HCT116 (cell line): ENCODE data around the gene FGF1. TPM values are rescaled to one million over a fixed set of nuclear protein-coding genes. Genes with fewer than 3 reads are reported as not detected.

Experiments
- ATAC-seq: fragments of 200-7000 bp; cut with Tn5 transposase; 2 replicates; pipeline ENCODE4 v1.9.1; 2020; ENCODE audit warnings: mild to moderate bottlenecking, moderate library complexity
- BruUV-seq: library from RNA; stranded (reverse); fragments of 400-500 nt; replicated peaks from 2 replicates; lab custom pipeline; 2021; lab: Mats Ljungman, UMichigan
- CTCF ChIA-PET: fragments of 300-600 bp; sonication (Branson Sonifier 250); formaldehyde crosslinking; loops from one replicate; lab custom pipeline; 2021; ENCODE audit warnings: antibody characterized with exemption; lab: Charles Lee
- POLR2A ChIA-PET: fragments of 300-600, 350-600 bp; sonication (Branson Sonifier 250); formaldehyde crosslinking; loops from one replicate; lab custom pipeline; 2021; ENCODE audit warnings: antibody characterized with exemption; lab: Charles Lee
- RAD21 ChIA-PET, 2 experiments: fragments of 300-600 bp; sonication (Branson Sonifier 250); formaldehyde crosslinking; loops; one replicate each; lab custom pipeline; 2023; ENCODE audit warnings: low total read pairs in 2 of 2; ENCODE audit not compliant: uncharacterized antibody in 2 of 2, unreplicated experiment in 2 of 2, low non-redundant PET in 1 of 2; lab: Charles Lee
- DNase-seq: peaks from one replicate; pipeline ENCODE4 v3.0.0-alpha.2; 2010; ENCODE audit warnings: low read depth, low spot score
- H2AFZ ChIP-seq: fragments of 200-600 bp; shearing (Covaris generic), sonication (generic); 2 replicates; pipeline ENCODE4 v1.6.1; 2017; ENCODE audit warnings: low read depth, mixed run types, mixed read lengths, antibody characterized with exemption, low read length; ENCODE audit not compliant: poor library complexity, severe bottlenecking
- H3K27ac ChIP-seq: 2 replicates; pipeline ENCODE4 v1.5.1; 2012; ENCODE audit warnings: low read depth, low read length
- H3K27me3 ChIP-seq: fragments of 200-600 bp; sonication (generic); 2 replicates; pipeline ENCODE4 v1.6.1; 2016; ENCODE audit warnings: mixed run types, low read length, mixed read lengths; ENCODE audit not compliant: insufficient read depth
- H3K36me3 ChIP-seq, 2 experiments: fragments of 200-500 bp in 1 of 2; fragments of 200-600 bp in 1 of 2; sonication (Bioruptor generic) in 1 of 2; sonication (generic) in 1 of 2; 2 replicates each; pipeline versions ENCODE4 v1.5.1 to v1.6.1; 2014 to 2016; ENCODE audit warnings: low read length in 2 of 2, inconsistent platforms in 1 of 2, mixed read lengths in 1 of 2, mixed run types in 1 of 2; ENCODE audit not compliant: insufficient read depth in 2 of 2, control insufficient read depth in 1 of 2
- H3K4me1 ChIP-seq, 2 experiments: fragments of 200-600 bp in 1 of 2; sonication (generic) in 1 of 2; 2 replicates each; pipeline versions ENCODE4 v1.5.1 to v1.6.1; 2012 to 2017; ENCODE audit warnings: low read length in 2 of 2, inconsistent platforms in 1 of 2, mild to moderate bottlenecking in 1 of 2, mixed read lengths in 1 of 2, mixed run types in 1 of 2, moderate library complexity in 1 of 2; ENCODE audit not compliant: insufficient read depth in 2 of 2, control insufficient read depth in 1 of 2
- H3K4me2 ChIP-seq: fragments of 200-600 bp; sonication (generic); 2 replicates; pipeline ENCODE4 v1.6.1; 2017; ENCODE audit warnings: mixed run types, low read length, mixed read lengths
- H3K4me3 ChIP-seq, 2 experiments: fragments of 200-600 bp in 1 of 2; sonication (generic) in 1 of 2; replicated peaks in 1 of 2; 2 replicates each; pipeline ENCODE4 v1.5.1; 2011 to 2016; ENCODE audit warnings: low read length in 2 of 2, control low read depth in 1 of 2, low read depth in 1 of 2, mild to moderate bottlenecking in 1 of 2, mixed read lengths in 1 of 2, mixed run types in 1 of 2
- H3K79me2 ChIP-seq: fragments of 200-600 bp; sonication (generic); 2 replicates; pipeline ENCODE4 v1.6.1; 2017; ENCODE audit warnings: mild to moderate bottlenecking, mixed run types, low read length, moderate library complexity, mixed read lengths; ENCODE audit not compliant: insufficient read depth
- H3K9ac ChIP-seq: fragments of 200-600 bp; sonication (generic); 2 replicates; pipeline ENCODE4 v1.6.1; 2016; ENCODE audit warnings: low read length, mixed read lengths
- H3K9me2 ChIP-seq: fragments of 200-600 bp; sonication (generic), shearing (Covaris generic); 2 replicates; pipeline ENCODE4 v1.6.1; 2017; ENCODE audit warnings: mixed run types, mild to moderate bottlenecking, moderate library complexity; ENCODE audit not compliant: insufficient read depth
- H3K9me3 ChIP-seq, 2 experiments: fragments of 200-500 bp in 1 of 2; fragments of 200-600 bp in 1 of 2; sonication (Bioruptor generic) in 1 of 2; sonication (generic) in 1 of 2; 2 replicates each; pipeline ENCODE4 v1.6.1; 2014 to 2017; ENCODE audit warnings: low read length in 2 of 2, mixed read lengths in 2 of 2, inconsistent platforms in 1 of 2, low read depth in 1 of 2, mild to moderate bottlenecking in 1 of 2, mixed run types in 1 of 2, moderate library complexity in 1 of 2; ENCODE audit not compliant: control insufficient read depth in 1 of 2, insufficient read depth in 1 of 2
- H4K20me1 ChIP-seq: fragments of 200-600 bp; sonication (generic), shearing (Covaris generic); 2 replicates; pipeline ENCODE4 v1.6.1; 2017; ENCODE audit warnings: mixed run types, mild to moderate bottlenecking, moderate library complexity; ENCODE audit not compliant: insufficient read depth
- CEBPB ChIP-seq: IDR thresholded peaks from 2 replicates; pipeline ENCODE4 v1.6.1; 2012; ENCODE audit warnings: low read depth
- ELF1 ChIP-seq: IDR thresholded peaks from 2 replicates; pipeline ENCODE4 v1.6.1; 2012; ENCODE audit warnings: low read depth, borderline replicate concordance
- EZH2 ChIP-seq: fragments of 200-600 bp; sonication (generic); IDR thresholded peaks from 2 replicates; pipeline ENCODE4 v1.6.1; 2017; ENCODE audit warnings: antibody characterized with exemption, mixed run types
- EZH2phosphoT487 ChIP-seq: fragments of 200-600 bp; IDR thresholded peaks from 2 replicates; pipeline ENCODE4 v1.6.1; 2018; ENCODE audit warnings: antibody characterized with exemption, borderline replicate concordance
- FOSL1 ChIP-seq: IDR thresholded peaks from 2 replicates; pipeline ENCODE4 v1.6.1; 2012; ENCODE audit warnings: low read depth
- JUND ChIP-seq: IDR thresholded peaks from 2 replicates; pipeline ENCODE4 v1.6.1; 2012
- POLR2A ChIP-seq: IDR thresholded peaks from 2 replicates; pipeline ENCODE4 v1.7.0; 2011; ENCODE audit warnings: borderline replicate concordance; ENCODE audit not compliant: insufficient read depth, insufficient read length; ENCODE audit errors: extremely low read depth
- POLR2AphosphoS5 ChIP-seq: IDR thresholded peaks from 2 replicates; pipeline ENCODE4 v1.6.1; 2011; ENCODE audit warnings: mild to moderate bottlenecking, low read depth, low read length, moderate library complexity
- RAD21 ChIP-seq: IDR thresholded peaks from 2 replicates; pipeline ENCODE4 v1.6.1; 2012; ENCODE audit warnings: low read depth, mild to moderate bottlenecking
- SIN3A ChIP-seq: IDR thresholded peaks from 2 replicates; pipeline ENCODE4 v1.6.1; 2012; ENCODE audit warnings: low read depth
- SP1 ChIP-seq: IDR thresholded peaks from 2 replicates; pipeline ENCODE4 v1.6.1; 2012; ENCODE audit warnings: low read depth
- SRF ChIP-seq: IDR thresholded peaks from 2 replicates; pipeline ENCODE4 v1.6.1; 2012; ENCODE audit warnings: low read depth
- TCF7L2 ChIP-seq: IDR thresholded peaks from 2 replicates; pipeline ENCODE4 v1.7.0; 2011; ENCODE audit warnings: borderline replicate concordance, inconsistent platforms; ENCODE audit not compliant: insufficient read depth, insufficient read length; ENCODE audit errors: extremely low read depth
- ZFX ChIP-seq: fragments of 450-650 bp; IDR thresholded peaks from 2 replicates; pipeline ENCODE4 v1.6.1; 2017
- ZNF274 ChIP-seq: fragments of 200-500 bp; sonication (Bioruptor generic); IDR thresholded peaks from 2 replicates; pipeline ENCODE4 v1.6.1; 2014; ENCODE audit warnings: mild to moderate bottlenecking, low read depth, low read length, inconsistent platforms
- intact Hi-C: fragments of 100-400 bp; cut with micrococcal nuclease; formaldehyde crosslinking; loops from 2 replicates; pipeline ENCODE4 v1.10.0; 2022
- total RNA-seq: library from RNA; stranded (reverse); gene quantifications from one replicate; pipeline ENCODE4 v1.2.1, GENCODE V29; 2021; ENCODE audit not compliant: unreplicated experiment
- TF ChIP-seq, protein P1 (sequence below): IDR thresholded peaks from 2 replicates; pipeline ENCODE4 v1.6.1; 2012
- TF ChIP-seq, protein P2 (sequence below): IDR thresholded peaks from 2 replicates; pipeline ENCODE4 v1.6.1; 2012; ENCODE audit warnings: low read depth

FGF1 gene
- total RNA-seq, 1 experiment from 2014 or later = not detected

DNA sequence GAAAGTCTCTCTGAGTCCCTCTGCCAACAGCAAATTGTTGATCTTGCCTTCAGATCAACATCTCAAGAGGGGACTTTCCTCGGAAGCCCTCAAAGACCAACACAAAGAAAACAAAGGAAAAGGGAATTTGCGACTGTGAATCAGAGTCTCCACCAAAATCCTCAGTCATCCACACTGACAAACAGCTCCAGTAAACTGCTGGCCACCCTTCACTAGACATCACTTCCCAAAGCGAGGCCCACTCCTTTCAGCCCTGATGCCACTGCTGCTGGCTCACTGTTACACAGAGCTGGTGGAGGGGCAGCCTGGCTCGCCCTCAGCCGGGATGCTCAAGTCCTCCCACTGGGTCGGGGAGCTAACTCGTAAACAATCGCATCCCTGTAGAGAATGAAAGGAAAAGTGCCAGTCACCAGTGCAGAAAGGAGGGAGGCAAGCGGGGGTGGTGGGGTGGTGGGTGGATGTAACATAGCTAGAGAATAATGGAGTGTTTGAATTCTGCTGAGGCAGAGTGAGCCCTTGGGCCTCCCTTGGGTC, 1.3 kb downstream of the FGF1 start:
- ChIA-PET POLR2A (no interaction called here), RAD21 (no interaction called here), CTCF (interaction anchor here (1.0 kb wide), 2 partner anchors 29 kb away, joined by 3 to 5 read pairs; no protein-coding TSS in a partner anchor)
- Histone ChIP-seq H3K4me1 (peaks cover 14 to 22% of the 10 kb centered on the region in 2 experiments), H3K9me2 (no peaks in the 10 kb centered on the region), H4K20me1 (no peaks in the 10 kb centered on the region), H3K4me3 (no peak overlapping the region), H2AFZ (no peak overlapping the region), H3K4me2 (no peak overlapping the region), H3K9me3 (no peaks in the 10 kb centered on the region), H3K79me2 (no peaks in the 10 kb centered on the region), H3K36me3 (no peaks in the 10 kb centered on the region), H3K9ac (no peak overlapping the region), H3K27me3 (no peaks in the 10 kb centered on the region), H3K27ac (no peak overlapping the region)
- intact Hi-C loops = no loop called here
- no peak for DNase-seq
- ATAC-seq = no peak
- TF ChIP-seq EZH2phosphoT487 (no peak), SIN3A (no peak), SRF (no peak), FOSL1 (no peak)
- no TSS peak for BruUV-seq

DNA sequence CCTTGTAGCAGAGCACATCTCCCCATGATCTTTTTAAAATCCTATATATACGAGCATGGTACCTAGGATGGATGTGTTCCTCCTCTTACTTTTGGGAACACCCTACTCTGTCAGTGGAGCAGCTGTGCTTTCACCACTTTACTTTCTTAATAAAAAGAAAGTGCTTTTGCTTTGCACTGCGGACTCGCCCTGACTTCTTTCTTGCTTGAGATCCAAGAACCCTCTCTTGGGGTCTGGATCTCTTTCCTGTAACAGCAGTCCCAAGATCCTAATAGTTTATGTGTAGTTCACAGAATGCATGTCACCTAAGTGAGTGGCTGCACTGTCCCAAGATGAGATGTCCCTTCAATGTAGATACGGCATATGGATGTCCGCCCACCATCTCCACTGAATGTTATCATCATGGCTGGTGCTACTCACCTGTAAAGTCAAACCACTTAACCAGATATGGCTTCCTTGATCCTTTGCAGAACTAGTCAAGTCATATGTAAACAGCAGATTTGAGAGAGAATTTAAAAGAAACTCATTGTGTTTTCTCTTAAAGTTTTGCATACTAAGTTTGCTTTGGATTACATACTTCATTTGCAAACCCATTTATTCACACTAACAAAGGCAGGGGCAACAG, 1.9 kb downstream of the FGF1 start:
- POLR2A ChIA-PET = no interaction called here
- no peaks in the 10 kb centered on the region for H3K9me2 ChIP-seq
- RAD21 ChIA-PET = no interaction called here
- TF ChIP-seq CEBPB (no peak), ELF1 (no peak), SRF (no peak), POLR2AphosphoS5 (no peak), TCF7L2 (no peak), EZH2 (no peak), EZH2phosphoT487 (no peak), FOSL1 (no peak), SP1 (no peak), JUND (no peak), POLR2A (no peak), RAD21 (no peak), ZFX (no peak), ZNF274 (no peak)
- TF ChIP-seq, protein P1, sequence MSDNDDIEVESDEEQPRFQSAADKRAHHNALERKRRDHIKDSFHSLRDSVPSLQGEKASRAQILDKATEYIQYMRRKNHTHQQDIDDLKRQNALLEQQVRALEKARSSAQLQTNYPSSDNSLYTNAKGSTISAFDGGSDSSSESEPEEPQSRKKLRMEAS = no peak
- TF ChIP-seq, protein P2, sequence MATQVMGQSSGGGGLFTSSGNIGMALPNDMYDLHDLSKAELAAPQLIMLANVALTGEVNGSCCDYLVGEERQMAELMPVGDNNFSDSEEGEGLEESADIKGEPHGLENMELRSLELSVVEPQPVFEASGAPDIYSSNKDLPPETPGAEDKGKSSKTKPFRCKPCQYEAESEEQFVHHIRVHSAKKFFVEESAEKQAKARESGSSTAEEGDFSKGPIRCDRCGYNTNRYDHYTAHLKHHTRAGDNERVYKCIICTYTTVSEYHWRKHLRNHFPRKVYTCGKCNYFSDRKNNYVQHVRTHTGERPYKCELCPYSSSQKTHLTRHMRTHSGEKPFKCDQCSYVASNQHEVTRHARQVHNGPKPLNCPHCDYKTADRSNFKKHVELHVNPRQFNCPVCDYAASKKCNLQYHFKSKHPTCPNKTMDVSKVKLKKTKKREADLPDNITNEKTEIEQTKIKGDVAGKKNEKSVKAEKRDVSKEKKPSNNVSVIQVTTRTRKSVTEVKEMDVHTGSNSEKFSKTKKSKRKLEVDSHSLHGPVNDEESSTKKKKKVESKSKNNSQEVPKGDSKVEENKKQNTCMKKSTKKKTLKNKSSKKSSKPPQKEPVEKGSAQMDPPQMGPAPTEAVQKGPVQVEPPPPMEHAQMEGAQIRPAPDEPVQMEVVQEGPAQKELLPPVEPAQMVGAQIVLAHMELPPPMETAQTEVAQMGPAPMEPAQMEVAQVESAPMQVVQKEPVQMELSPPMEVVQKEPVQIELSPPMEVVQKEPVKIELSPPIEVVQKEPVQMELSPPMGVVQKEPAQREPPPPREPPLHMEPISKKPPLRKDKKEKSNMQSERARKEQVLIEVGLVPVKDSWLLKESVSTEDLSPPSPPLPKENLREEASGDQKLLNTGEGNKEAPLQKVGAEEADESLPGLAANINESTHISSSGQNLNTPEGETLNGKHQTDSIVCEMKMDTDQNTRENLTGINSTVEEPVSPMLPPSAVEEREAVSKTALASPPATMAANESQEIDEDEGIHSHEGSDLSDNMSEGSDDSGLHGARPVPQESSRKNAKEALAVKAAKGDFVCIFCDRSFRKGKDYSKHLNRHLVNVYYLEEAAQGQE = no peak

More for the DNA sequence above, 1.9 kb downstream of the FGF1 start:
- DNase-seq = no peak
- Histone ChIP-seq H3K4me2 (no peak overlapping the region), H2AFZ (no peak overlapping the region), H3K4me3 (no peak overlapping the region), H4K20me1 (no peaks in the 10 kb centered on the region), H3K4me1 (peaks cover 14 to 22% of the 10 kb centered on the region in 2 experiments), H3K27ac (no peak overlapping the region), H3K79me2 (no peaks in the 10 kb centered on the region), H3K9ac (no peak overlapping the region), H3K9me3 (no peaks in the 10 kb centered on the region), H3K36me3 (no peaks in the 10 kb centered on the region), H3K27me3 (no peaks in the 10 kb centered on the region)
- BruUV-seq = no TSS peak
- intact Hi-C loops = no loop called here
- CTCF ChIA-PET = interaction anchor here (1.0 kb wide), 1 partner anchor 29 kb away, joined by 3 read pairs; no protein-coding TSS in a partner anchor
- ATAC-seq = no peak
